ENCODE measurements around the gene YARS2. TPM values are rescaled to one million over a fixed set of nuclear protein-coding genes. Genes with fewer than 3 reads are reported as not detected.

Gene YARS2
- total RNA-seq, 4 donors from 2014 or later: 19.9 to 23.1 (median 22.2) TPM

- DNase-seq (ENCODE audit: low spot score) (peak; percentile 27), ATAC-seq (ENCODE audit: low FRiP score) (peak; percentile 72)
- no peak for TF ChIP-seq CTCF (IDR thresholded peaks at IDR 0.05)
These were observed 545 bp downstream of the YARS2 start for GRCh38 chr12:32755051-32755653.

- DNase-seq (ENCODE audit: low spot score): no peak
- no peak for TF ChIP-seq CTCF (IDR thresholded peaks at IDR 0.05)
- no peak for ATAC-seq (ENCODE audit: low FRiP score)
These were observed 1.6 kb downstream of the YARS2 start for GRCh38 chr12:32754111-32754510.

- DNase-seq (ENCODE audit: low spot score) (no peak), ATAC-seq (ENCODE audit: low FRiP score) (no peak)
- TF ChIP-seq CTCF (IDR thresholded peaks at IDR 0.05): no peak
These were observed 2.1 kb downstream of the YARS2 start for GRCh38 chr12:32753605-32754004.

- ATAC-seq (ENCODE audit: low FRiP score) (no peak), DNase-seq (ENCODE audit: low spot score) (no peak)
- no peak for TF ChIP-seq CTCF (IDR thresholded peaks at IDR 0.05)
These were observed 12.4 kb downstream of the YARS2 start for GRCh38 chr12:32743264-32743663.

GRCh38 chr12:32742133-32742532 is 13.6 kb downstream of the YARS2 start:
- DNase-seq (ENCODE audit: low spot score) (no peak), ATAC-seq (ENCODE audit: low FRiP score) (no peak)
- no peak for TF ChIP-seq CTCF (IDR thresholded peaks at IDR 0.05)

- no peak for TF ChIP-seq CTCF (IDR thresholded peaks at IDR 0.05)
- no peak for ATAC-seq (ENCODE audit: low FRiP score)
- DNase-seq (ENCODE audit: low spot score): no peak
These were observed 16.4 kb downstream of the YARS2 start for GRCh38 chr12:32739279-32739678.

GRCh38 chr12:32737715-32738114 is 18.0 kb downstream of the YARS2 start:
- DNase-seq (ENCODE audit: low spot score) (no peak), ATAC-seq (ENCODE audit: low FRiP score) (no peak)
- no peak for TF ChIP-seq CTCF (IDR thresholded peaks at IDR 0.05)
